GM23248 (cell line): Measurements from ENCODE around the gene CDH13.

Source experiments
- EZH2 ChIP-seq: fragments of 200-600 bp; sonication (generic); IDR thresholded peaks from 2 replicates; pipeline ENCODE4 v1.6.1; 2018; ENCODE audit warnings: antibody characterized with exemption, mild to moderate bottlenecking; ENCODE audit not compliant: insufficient read depth, poor library complexity, severe bottlenecking
- EZH2phosphoT487 ChIP-seq: fragments of 200-600 bp; sonication (generic); IDR thresholded peaks from 2 replicates; pipeline ENCODE4 v1.6.1; 2018; ENCODE audit warnings: antibody characterized with exemption, moderate library complexity, mild to moderate bottlenecking, low read depth; ENCODE audit not compliant: insufficient read depth

GRCh38 chr16:83682116-83682867 lies 1055.5 kb downstream of the CDH13 start:
- TF ChIP-seq EZH2 (no peak), EZH2phosphoT487 (no peak)
